Endothelial cell of coronary artery (primary cell): ENCODE data around the gene PAWR. TPM values are rescaled to one million over a fixed set of nuclear protein-coding genes. Genes with fewer than 3 reads are reported as not detected.

ENCODE experiments used
- total RNA-seq: library from RNA; depleted of rRNA; stranded (reverse); fragments of >200 nt; gene quantifications from 2 replicates; pipeline ENCODE4 v1.2.3, GENCODE V29; 2014

The PAWR gene
- total RNA-seq: 55.8 and 103 TPM in 2 replicates

DNA sequence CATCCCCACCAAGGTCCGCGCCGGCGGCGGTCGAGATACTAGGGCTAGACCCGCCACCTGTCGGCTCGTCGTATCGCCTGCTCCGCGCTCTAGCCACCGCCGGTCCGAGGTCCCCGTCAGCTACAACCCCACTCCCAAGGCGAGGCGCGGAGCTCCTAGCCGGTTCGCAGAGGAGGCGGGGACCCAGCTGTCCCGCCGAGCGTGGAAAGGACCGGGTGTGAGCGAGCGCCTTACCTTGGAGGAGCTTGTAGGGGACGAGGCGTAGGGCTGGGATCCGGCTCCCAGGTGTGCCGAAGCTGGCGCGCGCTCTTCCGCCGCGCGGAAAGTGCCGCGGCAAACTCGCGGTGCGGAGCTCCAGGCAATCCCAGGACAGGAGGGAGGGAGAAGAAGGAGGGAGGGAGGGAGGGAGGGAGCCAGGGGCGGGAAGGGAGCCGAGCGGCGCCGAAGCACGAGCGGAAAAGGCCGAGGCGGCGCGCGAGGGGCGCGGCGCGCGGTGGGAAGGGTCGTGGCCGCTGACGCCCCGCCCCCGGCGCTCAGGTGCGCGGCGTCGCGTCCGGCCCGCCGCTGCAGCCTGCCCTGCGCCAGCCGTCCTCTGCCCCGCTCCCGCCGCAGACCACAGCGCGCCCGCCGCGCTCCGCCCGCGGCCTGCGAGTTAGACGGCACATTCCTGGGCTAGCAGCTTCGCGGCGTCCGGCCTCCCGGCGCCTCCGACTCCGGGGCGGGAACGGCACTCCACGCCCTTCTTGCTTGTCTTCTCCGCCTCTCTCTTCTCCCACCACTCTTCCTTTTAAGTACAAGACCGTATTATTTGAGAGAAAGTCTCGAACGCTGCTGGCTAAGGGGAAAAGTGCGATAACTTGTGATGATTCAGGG is at the start of gene PAWR:
PAWR (minus strand) TSS at position 327 of the 873 bp plus-strand sequence. CDS start 720 bp downstream, outside the sequence.

Other genes starting within 250 kb of the PAWR start
- gene PPP1R12A, start 244.1 kb upstream of the PAWR start, total RNA-seq: 94.7 and 120 TPM in 2 replicates